Ovary (tissue), 3 donors: ENCODE data around the gene PLAU.

Experiments used
- EP300 ChIP-seq: sonication (generic); formaldehyde crosslinking; IDR thresholded peaks from one replicate; pipeline ENCODE4 v1.6.1; 2017; ENCODE audit warnings: antibody characterized with exemption
- POLR2A ChIP-seq: fragments of 450-650 bp; IDR thresholded peaks from one replicate; pipeline ENCODE4 v1.6.1; 2017; ENCODE audit warnings: antibody characterized with exemption, mild to moderate bottlenecking, moderate library complexity
- TF ChIP-seq, protein P1 (sequence below), 3 donors: fragments of 450-650 bp in 2 of 3; fragments of 200-600 bp in 1 of 3; IDR thresholded peaks; one replicate each; pipeline versions ENCODE4 v1.5.1 to v1.8.0; 2016 to 2022; ENCODE audit warnings: antibody characterized with exemption in 3 of 3, mild to moderate bottlenecking in 1 of 3
- donor health status: DM: no; HTN: no; CAD: no.

DNA sequence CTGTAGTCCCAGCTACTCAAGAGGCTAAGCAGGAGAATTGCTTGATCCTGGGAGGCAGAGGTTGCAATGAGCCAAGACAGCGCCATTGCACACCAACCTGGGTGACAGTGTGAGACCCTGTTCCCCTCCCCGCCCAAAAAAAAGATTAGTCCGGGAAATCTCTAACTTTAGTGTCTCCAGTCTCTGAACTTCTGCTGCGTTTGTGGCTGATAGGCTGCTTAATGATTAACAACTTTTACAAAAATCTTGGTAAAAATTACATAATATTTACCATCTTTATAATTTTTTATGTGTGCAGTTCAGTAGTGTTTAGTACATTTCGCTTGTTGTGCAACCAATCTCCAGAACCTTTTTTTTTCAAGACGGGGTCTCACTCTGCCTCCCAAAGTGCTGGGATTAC, 9.7 kb upstream of the PLAU start:
- no peak for TF ChIP-seq POLR2A
- TF ChIP-seq, protein P1, sequence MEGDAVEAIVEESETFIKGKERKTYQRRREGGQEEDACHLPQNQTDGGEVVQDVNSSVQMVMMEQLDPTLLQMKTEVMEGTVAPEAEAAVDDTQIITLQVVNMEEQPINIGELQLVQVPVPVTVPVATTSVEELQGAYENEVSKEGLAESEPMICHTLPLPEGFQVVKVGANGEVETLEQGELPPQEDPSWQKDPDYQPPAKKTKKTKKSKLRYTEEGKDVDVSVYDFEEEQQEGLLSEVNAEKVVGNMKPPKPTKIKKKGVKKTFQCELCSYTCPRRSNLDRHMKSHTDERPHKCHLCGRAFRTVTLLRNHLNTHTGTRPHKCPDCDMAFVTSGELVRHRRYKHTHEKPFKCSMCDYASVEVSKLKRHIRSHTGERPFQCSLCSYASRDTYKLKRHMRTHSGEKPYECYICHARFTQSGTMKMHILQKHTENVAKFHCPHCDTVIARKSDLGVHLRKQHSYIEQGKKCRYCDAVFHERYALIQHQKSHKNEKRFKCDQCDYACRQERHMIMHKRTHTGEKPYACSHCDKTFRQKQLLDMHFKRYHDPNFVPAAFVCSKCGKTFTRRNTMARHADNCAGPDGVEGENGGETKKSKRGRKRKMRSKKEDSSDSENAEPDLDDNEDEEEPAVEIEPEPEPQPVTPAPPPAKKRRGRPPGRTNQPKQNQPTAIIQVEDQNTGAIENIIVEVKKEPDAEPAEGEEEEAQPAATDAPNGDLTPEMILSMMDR (IDR thresholded peaks at IDR 0.05) = no peak
- no peak for TF ChIP-seq EP300
